K562 (cell line): ENCODE results near the gene OR2G2. TPM values are rescaled to one million over a fixed set of nuclear protein-coding genes. Genes with fewer than 3 reads are reported as not detected.

Source experiments
- ATAC-seq: fragments of 200-7000 bp; cut with Tn5 transposase; 3 replicates; pipeline ENCODE4 v1.9.1; 2020; ENCODE audit warnings: moderate library complexity
- BruUV-seq: library from RNA; stranded (reverse); fragments of 400-500 nt; replicated peaks from 2 replicates; lab custom pipeline; 2021; lab: Mats Ljungman, UMichigan
- CTCF ChIA-PET: fragments of 300-600 bp; formaldehyde crosslinking; extraction: SDS; loops from one replicate; lab custom pipeline; 2021; ENCODE audit warnings: low intra/inter-chr PET ratio; lab: Yijun Ruan, JAX
- POLR2A ChIA-PET: fragments of 300-600, 350-650 bp; sonication (Branson Sonifier 250); formaldehyde crosslinking; extraction: SDS; loops from one replicate; lab custom pipeline; 2021; ENCODE audit warnings: antibody characterized with exemption, inconsistent platforms; lab: Yijun Ruan, JAX
- DNase-seq, 4 experiments: peaks; one replicate each; pipeline versions ENCODE4 v3.0.0 to v3.0.0-alpha.2; 2011 to 2018; ENCODE audit warnings: low spot score in 3 of 4, mixed read lengths in 3 of 4; ENCODE audit errors: extremely low read depth in 1 of 4
- FAIRE-seq: peaks from 2 replicates; lab custom pipeline; 2011; peaks lifted over from hg19 to GRCh38; lab: Jason Lieb, UNC
- H2AFZ ChIP-seq: 2 replicates; pipeline ENCODE4 v1.6.0; 2011; ENCODE audit warnings: low read depth, low read length, control low read depth, inconsistent platforms
- H3K27ac ChIP-seq: fragments of 200-600 bp; 3 replicates; pipeline ENCODE4 v1.8.0; 2011; ENCODE audit warnings: low read depth, mild to moderate bottlenecking, control low read depth, inconsistent platforms, low read length, moderate library complexity, mixed read lengths; ENCODE audit errors: extremely low read depth
- H3K27me3 ChIP-seq, 2 experiments: fragments of 300-600 bp in 1 of 2; 2 replicates in 1 of 2; 3 replicates in 1 of 2; pipeline versions ENCODE4 v1.6.0 to v1.8.0; 2011; ENCODE audit warnings: inconsistent platforms in 2 of 2, low read length in 2 of 2, mild to moderate bottlenecking in 1 of 2, mixed read lengths in 1 of 2, moderate library complexity in 1 of 2; ENCODE audit not compliant: control insufficient read depth in 2 of 2, insufficient read depth in 2 of 2
- H3K36me3 ChIP-seq: fragments of 300-600 bp; 3 replicates; pipeline ENCODE4 v1.8.0; 2011; ENCODE audit warnings: mild to moderate bottlenecking, low read length, inconsistent platforms; ENCODE audit not compliant: control insufficient read depth, insufficient read depth
- H3K4me1 ChIP-seq, 2 experiments: fragments of 200-600 bp in 1 of 2; replicated peaks in 1 of 2; 2 replicates in 1 of 2; 3 replicates in 1 of 2; pipeline versions ENCODE4 v1.5.1 to v1.8.0; 2011; ENCODE audit warnings: inconsistent platforms in 2 of 2, low read length in 2 of 2, mild to moderate bottlenecking in 1 of 2, mixed read lengths in 1 of 2, moderate library complexity in 1 of 2; ENCODE audit not compliant: control insufficient read depth in 2 of 2, insufficient read depth in 2 of 2
- H3K4me2 ChIP-seq: 2 replicates; pipeline ENCODE4 v1.6.1; 2011; ENCODE audit warnings: low read length, control low read depth, inconsistent platforms, mixed read lengths; ENCODE audit not compliant: insufficient read depth
- H3K4me3 ChIP-seq: fragments of 200-600 bp; sonication (generic), shearing (Covaris generic); 2 replicates; pipeline ENCODE4 v1.5.1; 2016; ENCODE audit warnings: control low read depth, inconsistent platforms
- H3K79me2 ChIP-seq: fragments of 200-600 bp; 3 replicates; pipeline ENCODE4 v1.8.0; 2011; ENCODE audit warnings: low read length, inconsistent platforms; ENCODE audit not compliant: control insufficient read depth, insufficient read depth
- H3K9ac ChIP-seq, 2 experiments: 2 replicates each; pipeline versions ENCODE4 v1.6.0 to v1.6.1; 2011; ENCODE audit warnings: low read depth in 2 of 2, low read length in 2 of 2, control low read depth in 1 of 2, inconsistent platforms in 1 of 2, mild to moderate bottlenecking in 1 of 2, mixed read lengths in 1 of 2; ENCODE audit not compliant: insufficient read depth in 1 of 2
- H3K9me1 ChIP-seq: one replicate; pipeline ENCODE4 v1.6.0; 2011; ENCODE audit warnings: inconsistent platforms, mild to moderate bottlenecking, low read length, moderate library complexity; ENCODE audit not compliant: control insufficient read depth, insufficient read depth
- H3K9me3 ChIP-seq: replicated peaks from 2 replicates; pipeline ENCODE4 v1.5.1; 2011; ENCODE audit warnings: low read depth, low read length, inconsistent platforms; ENCODE audit not compliant: control insufficient read depth, insufficient read depth
- H4K20me1 ChIP-seq: replicated peaks from 2 replicates; pipeline ENCODE4 v1.6.1; 2011; ENCODE audit warnings: low read length, inconsistent platforms, mixed read lengths; ENCODE audit not compliant: control insufficient read depth, insufficient read depth
- CC2D1A ChIP-seq: fragments of 450-650 bp; IDR thresholded peaks from 2 replicates; pipeline ENCODE4 v1.6.1; 2017; ENCODE audit warnings: mild to moderate bottlenecking
- HOMEZ ChIP-seq: fragments of 250-450 bp; sonication (Bioruptor Pico); IDR thresholded peaks from 2 replicates; pipeline ENCODE4 v1.4.0; 2020; ENCODE audit warnings: mild to moderate bottlenecking, moderate library complexity
- NR3C1 ChIP-seq: sonication (generic); formaldehyde crosslinking; IDR thresholded peaks from 2 replicates; pipeline ENCODE4 v1.8.1; 2022; ENCODE audit warnings: missing genetic modification reagents
- PTRF ChIP-seq: fragments of 450-650 bp; IDR thresholded peaks from 2 replicates; pipeline ENCODE4 v1.6.1; 2016; ENCODE audit warnings: mild to moderate bottlenecking, missing genetic modification characterization, missing compliant biosample characterization
- TCF3 ChIP-seq: sonication (generic); formaldehyde crosslinking; IDR thresholded peaks from 2 replicates; pipeline ENCODE4 v1.4.0; 2020; ENCODE audit warnings: mild to moderate bottlenecking, missing genetic modification reagents
- ZBTB8A ChIP-seq: fragments of 450-650 bp; IDR thresholded peaks from 2 replicates; pipeline ENCODE4 v1.6.1; 2018; ENCODE audit warnings: mild to moderate bottlenecking, moderate library complexity; ENCODE audit not compliant: partially characterized antibody
- ZNF197 ChIP-seq: fragments of 200-800 bp; sonication (Bioruptor generic); IDR thresholded peaks from 2 replicates; pipeline ENCODE4 v1.6.1; 2016; ENCODE audit warnings: low read depth, missing genetic modification characterization, missing compliant biosample characterization
- ZNF766 ChIP-seq: fragments of 200-800 bp; sonication (Bioruptor generic); conservative IDR thresholded peaks from 2 replicates; pipeline ENCODE4 v1.6.1; 2016; ENCODE audit warnings: missing genetic modification characterization, missing compliant biosample characterization
- WGBS: fragments of 100-300 bp; shearing (Covaris generic); methylation state at CpG from one replicate; pipeline ENCODE4 v1.1.6; 2016; ENCODE audit warnings: low coverage, mixed read lengths; ENCODE audit not compliant: insufficient coverage; ENCODE audit errors: missing lambda C conversion rate; 5-methylcytosine and 5-hydroxymethylcytosine counted together
- in situ Hi-C: fragments of 300-500 bp; cut with MboI; formaldehyde crosslinking; loops from 4 replicates; pipeline ENCODE4 v1.15.0; 2018; ENCODE audit warnings: inconsistent platforms, mixed read lengths
- intact Hi-C: fragments of 100-400 bp; cut with micrococcal nuclease; formaldehyde crosslinking; loops from 2 replicates; pipeline ENCODE4 v1.14.2; 2022
- polyA plus RNA-seq, 8 experiments: library from polyadenylated mRNA; depleted of rRNA in 4 of 8; stranded (reverse) in 5 of 8; unstranded in 3 of 8; fragments of >200 nt; fragmentation: Nextera tagmentation in 2 of 8; fragmentation: Illumina TruSeq in 1 of 8; extraction: Ambion mirVana in 2 of 8; extraction: Trizol in 1 of 8; gene quantifications; 2 replicates each; pipeline versions ENCODE4 v1.2.1 to v1.2.3, GENCODE V29; 2011 to 2014; ENCODE audit warnings: inconsistent platforms in 1 of 8, missing spikeins in 1 of 8
- total RNA-seq, 7 experiments: library from RNA; depleted of rRNA in 6 of 7; stranded (reverse); fragments of >200 nt in 6 of 7; fragmentation: Illumina TruSeq in 2 of 7; extraction: Trizol in 2 of 7; gene quantifications; 2 replicates each; pipeline versions ENCODE4 v1.2.1 to v1.2.3, GENCODE V29; 2011 to 2021; ENCODE audit warnings: low replicate concordance in 1 of 7

Gene OR2G2
- total and polyA plus RNA-seq, 9 of the 15 experiments (the other 6 are each of a cell fraction or from before 2014, with no cell fraction given): not detected

- TF ChIP-seq HOMEZ (CRISPR knock-in tag): no peak
- TF ChIP-seq ZNF197: 0 out of 2 replicates have a peak, but pooled peaks have one; percentile 50
- no peak for TF ChIP-seq ZBTB8A
- peak; percentile 70 for TF ChIP-seq TCF3 (CRISPR knock-in tag)
- no peak for TF ChIP-seq NR3C1 (CRISPR knock-in tag)
- peak; percentile 78; the same call in 1 of the 2 replicates for TF ChIP-seq ZNF766 (CRISPR knock-in tag)
Observed at GRCh38 chr1:247548092-247548491, 40.1 kb upstream of the OR2G2 start (continued).

DNA sequence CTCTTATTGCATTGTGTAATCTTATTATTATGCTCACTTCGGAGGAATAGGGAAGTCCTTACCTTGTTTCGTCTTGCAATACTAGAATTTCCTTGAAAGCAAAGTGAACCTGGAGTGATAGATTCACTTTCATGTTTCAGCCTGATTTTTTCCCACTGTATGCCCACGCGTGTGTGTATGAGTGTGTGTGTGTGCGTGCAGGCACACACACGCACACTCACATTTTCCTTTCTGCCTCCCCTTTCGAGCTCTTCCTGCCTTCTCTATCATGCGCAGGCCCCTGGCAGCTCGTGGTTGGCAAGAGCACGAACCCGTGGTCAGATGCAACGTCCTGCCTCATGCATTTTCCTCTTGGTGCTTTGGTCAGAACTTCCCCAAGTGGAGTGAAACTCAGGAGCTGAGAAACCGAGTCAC is 39.4 kb upstream of the OR2G2 start, which contains the start of gene GCSAML:
Gene GCSAML (plus strand): TSS at position 366 of the 414 bp plus-strand sequence. CDS start 58 bp downstream, outside the sequence.
- TF ChIP-seq PTRF (tag) (no peak), CC2D1A (no peak)
- peaks cover 0 to 9% of the 10 kb centered on the region in 2 experiments; a peak in 2 of 5 replicates for H3K27me3 ChIP-seq
- intact Hi-C loops: no loop called here
- no peak within 1 kb of the TSS for H3K4me3 ChIP-seq
- H3K4me1 ChIP-seq: peaks cover 2 to 8% of the 10 kb centered on the region in 2 experiments; a peak in 2 of 5 replicates
- CTCF ChIA-PET: no interaction called here
- H3K27ac ChIP-seq: no peak within 1 kb of the TSS
- no peak within 1 kb of the TSS for H2AFZ ChIP-seq
- 0% methylated on average over 13 of the region's 13 CpGs for WGBS
- no peak within 1 kb of the TSS for H3K4me2 ChIP-seq
- no peaks in the 10 kb centered on the region for H4K20me1 ChIP-seq
- FAIRE-seq: no peak
- no peak for ATAC-seq
- no peaks in the 10 kb centered on the region for H3K9me1 ChIP-seq
- no peaks in the 10 kb centered on the region for H3K79me2 ChIP-seq
- no peaks in the 10 kb centered on the region for H3K9me3 ChIP-seq
- in situ Hi-C loops: no loop called here
- peak within 1 kb of the TSS in 1 of 2 experiments; percentile 31; a peak in 1 of 4 replicates for H3K9ac ChIP-seq
- POLR2A ChIA-PET: no interaction called here
- BruUV-seq: no TSS peak
- no peak for DNase-seq
- no peaks in the 10 kb centered on the region for H3K36me3 ChIP-seq
